Measurements from ENCODE around the gene CENATAC. TPM values are rescaled to one million over a fixed set of nuclear protein-coding genes. Genes with fewer than 3 reads are reported as not detected.
"Not testable (repeated sequence)": the region's sequence is repeated elsewhere in the genome, so short reads cannot be mapped to it uniquely, and the experiment has no call there.

The CENATAC gene
- total RNA-seq, 4 donors from 2014 or later, result 22.2 to 55.2 (median 30.8) TPM

DNA sequence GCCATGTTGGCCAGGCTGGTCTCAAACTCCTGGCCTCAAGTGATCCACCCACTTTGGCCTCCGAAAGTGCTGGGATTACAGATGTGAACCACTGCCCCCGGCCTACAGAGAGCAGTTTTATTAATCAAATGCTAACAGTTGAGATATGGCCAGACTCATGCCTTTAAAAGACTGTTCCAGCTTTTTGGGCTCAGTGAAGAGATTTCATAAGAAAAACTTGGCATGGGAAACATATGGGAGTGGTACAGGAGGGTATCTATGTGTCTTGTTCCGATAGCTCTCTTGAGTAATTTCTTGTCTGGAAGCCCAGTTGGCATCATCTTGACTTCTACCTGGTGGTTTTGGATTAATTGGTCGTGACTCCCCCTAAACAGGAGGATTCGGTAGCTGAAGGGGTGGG is 40.9 kb downstream of the CENATAC start:
- Histone ChIP-seq H3K27ac (replicated peaks in 1 of 4) (no peak overlapping the region), H3K27me3 (no peaks in the 10 kb centered on the region), H3K4me1 (no peaks in the 10 kb centered on the region), H3K9me3 (no peaks in the 10 kb centered on the region), H3K4me3 (no peak overlapping the region), H3K36me3 (no peaks in the 10 kb centered on the region)
- no peak for DNase-seq (ENCODE audit: extremely low spot score)
- TF ChIP-seq POLR2AphosphoS5 (IDR thresholded peaks at IDR 0.05), result no peak
- TF ChIP-seq, protein P1, sequence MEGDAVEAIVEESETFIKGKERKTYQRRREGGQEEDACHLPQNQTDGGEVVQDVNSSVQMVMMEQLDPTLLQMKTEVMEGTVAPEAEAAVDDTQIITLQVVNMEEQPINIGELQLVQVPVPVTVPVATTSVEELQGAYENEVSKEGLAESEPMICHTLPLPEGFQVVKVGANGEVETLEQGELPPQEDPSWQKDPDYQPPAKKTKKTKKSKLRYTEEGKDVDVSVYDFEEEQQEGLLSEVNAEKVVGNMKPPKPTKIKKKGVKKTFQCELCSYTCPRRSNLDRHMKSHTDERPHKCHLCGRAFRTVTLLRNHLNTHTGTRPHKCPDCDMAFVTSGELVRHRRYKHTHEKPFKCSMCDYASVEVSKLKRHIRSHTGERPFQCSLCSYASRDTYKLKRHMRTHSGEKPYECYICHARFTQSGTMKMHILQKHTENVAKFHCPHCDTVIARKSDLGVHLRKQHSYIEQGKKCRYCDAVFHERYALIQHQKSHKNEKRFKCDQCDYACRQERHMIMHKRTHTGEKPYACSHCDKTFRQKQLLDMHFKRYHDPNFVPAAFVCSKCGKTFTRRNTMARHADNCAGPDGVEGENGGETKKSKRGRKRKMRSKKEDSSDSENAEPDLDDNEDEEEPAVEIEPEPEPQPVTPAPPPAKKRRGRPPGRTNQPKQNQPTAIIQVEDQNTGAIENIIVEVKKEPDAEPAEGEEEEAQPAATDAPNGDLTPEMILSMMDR (IDR thresholded peaks at IDR 0.05), result no peak
- no peak for TF ChIP-seq POLR2A (IDR thresholded peaks at IDR 0.05; ENCODE audit: low read depth)
- intact Hi-C loops (cut with DNase I), result no loop called here
- 84% methylated on average over 5 of the region's 5 CpGs for WGBS

GRCh38 chr11:119039471-119039870 is 41.5 kb downstream of the CENATAC start:
- DNase-seq (ENCODE audit: extremely low spot score); H3K4me3 ChIP-seq; H3K4me1 ChIP-seq; H3K9me3 ChIP-seq; H3K36me3 ChIP-seq; intact Hi-C loops (cut with DNase I); H3K27ac ChIP-seq (replicated peaks in 1 of 4); H3K27me3 ChIP-seq: not testable (repeated sequence)
- WGBS, result 53% methylated on average over 9 of the region's 11 CpGs

DNA sequence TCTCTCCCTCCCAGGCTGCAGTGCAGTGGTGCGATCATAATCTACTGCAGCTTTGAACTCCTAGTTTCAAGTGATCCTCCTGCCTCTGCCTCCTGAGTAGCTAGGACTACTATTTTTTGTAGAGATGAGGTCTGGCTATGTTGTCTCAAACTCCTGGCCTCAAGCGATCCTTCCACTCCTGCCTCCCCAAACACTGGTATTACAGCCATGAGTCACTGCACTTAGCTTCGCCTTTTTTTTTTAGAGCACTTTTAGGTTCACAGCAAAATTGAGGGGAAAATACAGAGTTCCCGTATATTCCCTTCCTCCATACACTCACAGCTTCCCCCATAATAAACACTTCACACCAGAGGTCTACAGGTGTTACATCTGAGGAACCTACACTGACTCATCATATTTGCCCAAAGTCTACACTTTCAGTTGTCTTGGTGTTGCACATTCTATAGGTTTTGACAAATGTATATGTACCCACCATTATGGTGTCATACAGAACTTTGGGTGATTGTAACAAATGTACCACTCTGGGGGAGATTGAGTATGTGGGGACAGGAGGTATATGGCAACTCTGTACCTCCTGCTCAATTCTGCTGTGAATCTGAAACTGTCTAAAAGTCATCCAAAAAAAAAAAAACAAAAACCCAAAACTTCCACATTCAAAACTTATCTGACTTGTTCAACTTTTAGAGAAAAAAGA is 44.0 kb downstream of the CENATAC start:
- no peaks in the 10 kb centered on the region for H3K9me3 ChIP-seq
- intact Hi-C loops (cut with DNase I), result no loop called here
- WGBS, result 90% methylated on average over 4 of the region's 4 CpGs
- H3K27ac ChIP-seq (replicated peaks in 1 of 4), result no peak overlapping the region
- H3K4me1 ChIP-seq, result no peaks in the 10 kb centered on the region
- no peak for DNase-seq (ENCODE audit: extremely low spot score)
- peaks cover 8 to 28% (median 26%) of the 10 kb centered on the region in 4 donors for H3K36me3 ChIP-seq
- TF ChIP-seq POLR2A (IDR thresholded peaks at IDR 0.05; ENCODE audit: low read depth), result no peak
- TF ChIP-seq, protein P1 (IDR thresholded peaks at IDR 0.05), result no peak
- TF ChIP-seq EP300 (IDR thresholded peaks at IDR 0.05), result no peak
- TF ChIP-seq POLR2AphosphoS5 (IDR thresholded peaks at IDR 0.05), result no peak
- no peaks in the 10 kb centered on the region for H3K27me3 ChIP-seq
- H3K4me3 ChIP-seq, result no peak overlapping the region

GRCh38 chr11:119042927-119043326 is 45.0 kb downstream of the CENATAC start:
- WGBS, result 90% methylated on average over 7 of the region's 9 CpGs

DNA sequence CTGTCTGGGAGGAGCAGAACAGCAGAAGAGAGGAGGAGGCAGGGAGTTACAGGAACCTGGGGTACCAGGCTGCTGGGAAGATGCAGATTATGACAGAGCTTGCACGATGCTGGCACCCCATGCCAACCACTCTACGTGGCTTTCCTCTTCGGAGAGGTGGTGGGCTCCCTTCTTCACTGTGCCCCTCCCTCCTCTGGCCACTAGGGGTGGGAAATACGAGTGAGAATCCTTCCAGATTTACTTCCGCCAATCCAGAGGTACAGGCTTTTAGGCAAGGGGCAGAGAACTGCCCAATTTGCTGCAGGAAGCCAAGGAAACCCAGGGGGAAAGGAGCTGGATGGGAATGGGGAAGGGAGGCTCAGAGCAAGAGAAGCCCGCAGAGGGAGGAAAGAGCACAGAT is 46.8 kb downstream of the CENATAC start:
- Histone ChIP-seq H3K4me1 (no peaks in the 10 kb centered on the region), H3K27ac (replicated peaks in 1 of 4) (no peak overlapping the region), H3K36me3 (peaks cover 34 to 56% (median 53%) of the 10 kb centered on the region in 4 donors), H3K27me3 (no peaks in the 10 kb centered on the region), H3K4me3 (no peak overlapping the region), H3K9me3 (no peaks in the 10 kb centered on the region)
- intact Hi-C loops (cut with DNase I), result no loop called here
- 70% methylated on average over 6 of the region's 6 CpGs for WGBS
- TF ChIP-seq, protein P1 (IDR thresholded peaks at IDR 0.05), result no peak
- TF ChIP-seq EP300 (IDR thresholded peaks at IDR 0.05), result no peak
- no peak for TF ChIP-seq POLR2AphosphoS5 (IDR thresholded peaks at IDR 0.05)
- TF ChIP-seq POLR2A (IDR thresholded peaks at IDR 0.05; ENCODE audit: low read depth), result no peak
- no peak for DNase-seq (ENCODE audit: extremely low spot score)

More at GRCh38 chr11:119042927-119043326, 45.0 kb downstream of the CENATAC start:
- Histone ChIP-seq H3K4me3 (no peak overlapping the region), H3K27me3 (no peaks in the 10 kb centered on the region), H3K36me3 (peaks cover 16 to 38% (median 35%) of the 10 kb centered on the region in 4 donors), H3K27ac (replicated peaks in 1 of 4) (no peak overlapping the region), H3K4me1 (no peaks in the 10 kb centered on the region), H3K9me3 (no peaks in the 10 kb centered on the region)
- no peak for DNase-seq (ENCODE audit: extremely low spot score)
- no peak for TF ChIP-seq POLR2A (IDR thresholded peaks at IDR 0.05; ENCODE audit: low read depth)
- TF ChIP-seq, protein P1 (IDR thresholded peaks at IDR 0.05), result no peak
- no peak for TF ChIP-seq EP300 (IDR thresholded peaks at IDR 0.05)
- no peak for TF ChIP-seq POLR2AphosphoS5 (IDR thresholded peaks at IDR 0.05)
- intact Hi-C loops (cut with DNase I), result no loop called here
